HUDEP-2 (cell line): Measurements from ENCODE around the gene TMED5.

Experiments used
- DNase-seq, 76 experiments: peaks; one replicate each; lab custom pipeline; 2025; ENCODE audit not compliant: unreplicated experiment in 76 of 76; lab: John Stamatoyannopoulos, UW

TMED5 gene

GRCh38 chr1:93129507-93130099 lies 50.6 kb downstream of the TMED5 start:
- no peak for DNase-seq

- no peak for DNase-seq
These were observed 55.5 kb downstream of the TMED5 start for GRCh38 chr1:93124556-93125355.

- no peak for DNase-seq
These were observed 56.9 kb downstream of the TMED5 start for GRCh38 chr1:93123201-93123783.

GRCh38 chr1:93120614-93121013 lies 59.6 kb downstream of the TMED5 start:
- DNase-seq, result no peak

- no peak for DNase-seq
These were observed 65.8 kb downstream of the TMED5 start for GRCh38 chr1:93114391-93114790.

GRCh38 chr1:93113127-93113526 lies 67.1 kb downstream of the TMED5 start:
- DNase-seq, result no peak

- DNase-seq, result no peak
These were observed 68.7 kb downstream of the TMED5 start for GRCh38 chr1:93111561-93111960.

- no peak for DNase-seq
These were observed 69.1 kb downstream of the TMED5 start for GRCh38 chr1:93111065-93111464.

- no peak for DNase-seq
These were observed 70.6 kb downstream of the TMED5 start for GRCh38 chr1:93109578-93109977.

- no peak for DNase-seq
These were observed 71.9 kb downstream of the TMED5 start for GRCh38 chr1:93108335-93108734.

- DNase-seq, result no peak
These were observed 72.8 kb downstream of the TMED5 start for GRCh38 chr1:93107395-93107794.

- no peak for DNase-seq
These were observed 74.0 kb downstream of the TMED5 start for GRCh38 chr1:93106226-93106625.

GRCh38 chr1:93102142-93102541 lies 78.1 kb downstream of the TMED5 start:
- DNase-seq, result no peak
